Stromal cell of bone marrow (primary cell): ENCODE results near the gene DDB1.

Source experiments
- DNase-seq: peaks from one replicate; pipeline ENCODE4 v3.0.0-alpha.2; 2012; ENCODE audit warnings: low read depth

The DDB1 gene

DNA sequence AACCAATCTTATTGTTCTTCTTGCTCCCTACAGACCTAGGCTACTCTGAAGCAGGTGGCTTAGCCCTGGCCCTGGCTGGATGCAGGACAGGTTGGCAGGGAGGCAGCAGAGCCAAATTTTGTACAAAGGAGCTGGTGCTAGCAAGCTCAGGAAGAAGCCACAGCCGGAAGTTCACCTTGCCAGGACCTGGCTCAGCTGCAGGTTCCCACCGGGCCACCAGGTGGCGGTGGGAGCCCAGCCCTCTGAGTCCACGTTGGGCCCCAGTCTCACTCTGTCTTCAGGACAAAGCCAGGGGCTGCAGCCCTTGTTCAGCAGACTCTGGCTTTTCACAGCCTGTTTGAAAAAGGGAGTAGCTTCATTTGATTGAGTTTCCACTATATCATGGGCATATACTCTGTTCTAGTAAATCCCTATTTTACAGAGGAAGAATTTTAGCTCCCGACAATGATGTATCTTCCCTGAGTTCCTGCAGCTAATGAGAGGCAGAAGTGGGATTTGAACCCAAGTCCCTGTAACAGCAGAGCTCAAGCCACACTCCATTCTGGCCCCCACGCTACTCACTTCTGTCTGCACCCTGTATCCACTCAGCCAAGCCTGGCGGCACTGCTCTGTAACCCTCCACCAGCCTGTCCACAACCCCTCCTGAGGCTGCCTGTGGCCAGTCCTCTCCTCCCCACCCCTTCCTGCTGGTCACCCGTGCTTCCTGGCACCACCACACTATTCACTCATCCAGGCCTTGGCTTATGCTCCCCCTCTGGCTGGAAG lies 3.4 kb upstream of the DDB1 start:
- peak; percentile 37 for DNase-seq

DNA sequence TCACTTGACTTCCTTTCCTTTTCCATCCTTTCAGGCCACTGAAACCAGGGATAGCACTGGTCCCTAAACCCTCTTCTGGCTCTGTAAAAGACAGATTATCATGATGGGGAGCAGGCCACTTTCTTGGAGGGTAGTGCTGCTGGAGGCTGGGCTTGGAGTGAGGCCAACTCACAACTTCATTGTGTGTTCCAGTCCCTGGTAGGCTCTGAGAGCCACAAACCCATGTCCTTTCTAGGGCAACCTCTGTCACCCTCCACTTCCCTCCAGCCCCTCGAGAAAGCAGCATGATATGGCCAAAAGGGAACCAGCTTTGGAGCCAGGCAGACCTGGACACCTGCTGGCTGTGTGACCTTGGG lies 2.4 kb upstream of the DDB1 start:
- DNase-seq, result no peak

DNA sequence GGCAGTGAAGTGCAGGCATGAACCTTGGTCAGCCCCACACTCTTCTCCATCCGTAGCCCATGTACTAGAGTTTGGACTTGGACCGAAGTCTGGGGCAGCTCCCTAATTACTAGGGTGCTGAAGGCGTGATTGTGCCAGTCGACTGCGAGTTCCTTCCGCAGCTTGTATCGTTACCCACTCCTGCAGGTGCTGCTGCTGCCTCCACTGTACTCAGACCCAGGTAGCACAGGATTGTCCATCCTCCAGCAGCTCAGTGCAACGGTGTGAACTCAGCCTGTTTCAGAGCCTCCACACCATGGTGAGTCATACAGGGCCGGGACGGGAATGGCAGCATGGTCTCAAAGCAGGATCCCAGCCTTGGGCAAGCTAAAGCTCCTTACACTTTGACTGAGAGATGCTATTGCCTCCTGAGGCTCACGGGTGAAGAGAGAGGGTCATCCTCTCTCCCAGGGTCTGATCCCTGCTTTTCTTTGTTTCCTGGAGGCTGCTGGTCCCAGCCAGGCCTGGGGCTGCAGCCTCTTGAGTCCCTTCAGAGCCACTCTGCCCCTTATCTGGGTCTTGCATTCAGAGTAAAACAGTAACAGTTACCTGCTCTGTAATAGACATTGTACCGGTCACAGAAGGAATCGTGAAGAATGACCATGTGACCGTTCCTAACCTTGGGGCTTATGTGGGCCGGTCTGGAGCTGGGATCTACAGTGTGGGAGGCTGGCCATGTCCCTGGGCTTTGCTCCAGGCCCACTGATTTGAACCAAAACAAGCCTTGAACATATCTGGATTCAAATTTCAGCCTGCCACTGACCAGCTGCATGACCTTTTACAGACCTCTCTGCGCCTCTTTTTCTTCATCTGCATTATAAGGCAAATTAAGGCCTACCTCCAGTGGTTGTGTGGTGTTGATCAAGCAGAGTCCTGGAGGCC lies 1.8 kb upstream of the DDB1 start:
- no peak for DNase-seq

DNA sequence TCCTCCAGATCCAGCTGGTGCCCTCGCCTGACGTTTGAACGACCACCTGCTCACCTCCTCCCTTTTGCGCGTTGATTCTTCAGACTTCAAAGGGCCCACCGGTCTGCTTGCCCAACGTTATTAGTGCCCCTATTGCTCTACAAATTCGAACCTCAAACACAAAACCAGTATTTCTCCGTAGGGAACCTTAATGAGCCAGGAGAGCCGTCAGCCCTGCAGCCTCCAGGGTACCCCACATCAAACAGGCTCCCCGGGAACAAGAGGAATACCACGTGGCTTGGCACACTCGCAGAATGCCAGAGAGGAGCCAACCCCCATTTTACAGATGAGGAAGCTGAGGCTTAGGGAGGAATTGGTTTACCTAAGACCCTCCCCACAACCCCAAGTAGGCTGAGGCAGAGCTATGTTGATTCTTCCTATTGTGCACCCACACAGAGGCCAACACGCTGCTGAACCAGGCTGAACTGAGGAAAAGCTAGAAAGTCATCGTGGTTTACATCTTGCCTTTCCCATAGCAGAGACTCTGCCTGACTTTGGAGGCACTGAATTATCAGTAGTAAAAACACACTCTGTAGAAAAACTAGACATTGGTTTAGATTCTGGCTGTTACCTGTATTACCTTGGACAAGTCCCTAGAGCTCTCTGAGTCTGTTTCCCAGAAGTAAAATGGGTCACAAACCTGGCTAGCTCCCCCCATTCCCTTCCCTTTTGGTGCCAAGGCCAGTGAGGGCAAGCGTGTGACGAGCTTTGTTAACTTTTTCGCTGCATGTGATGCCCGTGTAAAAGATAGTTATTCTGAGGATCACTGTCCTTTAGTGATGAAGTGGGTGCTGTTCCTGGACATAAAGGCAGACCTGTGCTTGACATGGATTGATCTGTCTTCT lies 887 bp upstream of the DDB1 start:
- DNase-seq, result no peak

DNA sequence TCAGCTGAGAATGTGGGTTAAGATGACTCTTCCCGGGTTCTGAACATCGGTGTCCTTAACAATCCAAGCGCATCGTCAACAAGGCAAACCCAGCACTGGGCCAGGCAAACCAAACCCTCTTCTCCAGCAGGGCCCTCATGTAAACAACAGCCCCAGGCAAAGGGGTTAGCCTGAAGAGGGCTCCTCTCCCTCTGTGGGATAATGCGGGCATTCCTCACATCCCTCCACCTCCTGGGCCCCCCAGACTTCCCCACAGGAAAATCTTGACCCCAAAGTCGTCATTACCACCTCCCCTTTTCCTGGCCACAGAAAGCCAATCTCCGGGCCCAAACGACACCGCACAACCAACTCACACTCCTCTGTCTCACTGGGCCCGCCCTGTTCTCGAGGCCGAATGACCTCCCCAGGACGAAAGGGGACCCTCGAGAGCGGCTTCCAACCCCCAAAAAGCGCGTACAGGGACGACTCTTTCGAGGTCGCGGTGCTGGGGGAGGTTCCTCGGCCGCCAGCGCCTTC lies 566 bp downstream of the DDB1 start:
- no peak for DNase-seq

DNA sequence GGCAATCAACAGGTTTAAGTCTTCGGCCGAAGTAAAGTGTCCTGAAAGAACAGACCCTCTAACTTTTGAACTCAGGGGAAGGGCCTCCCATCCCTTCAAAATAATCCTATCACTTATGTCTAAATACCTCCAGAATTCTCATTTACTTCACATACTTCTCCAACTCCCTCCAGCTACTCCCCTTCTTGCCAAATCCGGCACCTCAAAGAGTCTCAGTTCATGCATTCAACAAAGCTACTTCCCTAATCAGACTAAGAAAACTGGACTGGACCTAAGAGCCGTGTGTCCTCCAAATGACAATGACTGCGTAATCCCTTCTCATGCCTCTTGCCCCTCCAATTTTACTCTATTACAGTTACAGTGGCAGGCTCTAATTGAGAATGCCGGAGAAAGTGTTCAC lies 1.3 kb downstream of the DDB1 start:
- DNase-seq, result no peak

DNA sequence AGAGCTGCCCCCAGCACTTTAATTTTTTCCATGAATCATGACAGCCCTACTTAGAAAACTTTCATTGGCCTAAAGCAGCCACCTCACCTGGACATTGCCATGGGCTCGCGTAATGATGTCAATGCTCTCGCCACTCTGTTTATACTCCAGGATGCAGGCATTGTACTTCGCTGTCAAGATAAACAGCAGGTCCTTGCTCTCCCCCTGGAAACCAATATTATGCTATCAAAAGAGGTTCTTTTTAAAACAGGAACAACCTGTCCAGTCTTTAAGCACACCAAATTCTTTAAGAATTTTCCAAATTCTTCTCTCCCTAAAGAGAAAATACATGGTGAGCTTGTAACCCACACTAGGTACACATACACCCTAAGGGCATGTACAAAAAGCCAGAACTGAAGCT lies 3.0 kb downstream of the DDB1 start:
- DNase-seq, result no peak

DNA sequence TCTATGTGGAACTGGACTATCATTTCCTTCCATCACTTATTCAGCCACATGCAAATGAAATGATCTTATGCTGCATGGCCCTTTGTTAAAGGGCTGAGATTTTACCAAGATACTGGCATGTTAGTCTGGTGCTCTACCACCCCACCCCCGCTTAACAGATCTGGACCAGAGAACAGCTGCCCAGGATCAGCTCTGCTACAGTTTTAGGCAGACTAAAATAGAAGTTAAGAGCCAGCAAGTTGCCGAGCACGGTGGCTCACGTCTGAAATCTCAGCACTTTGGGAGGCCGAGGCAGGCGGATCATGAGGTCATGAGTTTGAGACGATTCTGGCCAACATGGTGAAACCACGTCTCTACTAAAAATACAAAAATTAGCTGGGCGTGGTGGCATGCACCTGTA lies 4.6 kb downstream of the DDB1 start:
- DNase-seq, result no peak

DNA sequence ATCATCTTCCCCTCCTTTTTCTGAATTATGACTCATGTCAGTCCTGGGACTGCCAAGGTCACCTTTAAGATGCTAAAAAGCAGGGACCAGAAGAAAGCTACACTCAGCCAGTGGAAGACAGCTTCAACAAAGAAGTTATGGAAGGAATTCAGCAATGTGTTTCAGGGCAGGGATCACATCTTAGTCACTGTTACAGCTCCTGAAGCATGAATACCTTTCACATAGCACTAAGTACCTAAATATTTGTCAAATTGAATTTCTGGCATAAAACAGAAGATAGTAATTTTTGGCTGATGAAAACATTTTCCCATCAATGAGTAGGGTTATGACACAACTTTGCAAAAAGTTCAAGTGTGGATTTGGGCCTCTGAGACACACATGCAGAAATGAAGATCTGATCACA lies 5.2 kb downstream of the DDB1 start:
- no peak for DNase-seq

DNA sequence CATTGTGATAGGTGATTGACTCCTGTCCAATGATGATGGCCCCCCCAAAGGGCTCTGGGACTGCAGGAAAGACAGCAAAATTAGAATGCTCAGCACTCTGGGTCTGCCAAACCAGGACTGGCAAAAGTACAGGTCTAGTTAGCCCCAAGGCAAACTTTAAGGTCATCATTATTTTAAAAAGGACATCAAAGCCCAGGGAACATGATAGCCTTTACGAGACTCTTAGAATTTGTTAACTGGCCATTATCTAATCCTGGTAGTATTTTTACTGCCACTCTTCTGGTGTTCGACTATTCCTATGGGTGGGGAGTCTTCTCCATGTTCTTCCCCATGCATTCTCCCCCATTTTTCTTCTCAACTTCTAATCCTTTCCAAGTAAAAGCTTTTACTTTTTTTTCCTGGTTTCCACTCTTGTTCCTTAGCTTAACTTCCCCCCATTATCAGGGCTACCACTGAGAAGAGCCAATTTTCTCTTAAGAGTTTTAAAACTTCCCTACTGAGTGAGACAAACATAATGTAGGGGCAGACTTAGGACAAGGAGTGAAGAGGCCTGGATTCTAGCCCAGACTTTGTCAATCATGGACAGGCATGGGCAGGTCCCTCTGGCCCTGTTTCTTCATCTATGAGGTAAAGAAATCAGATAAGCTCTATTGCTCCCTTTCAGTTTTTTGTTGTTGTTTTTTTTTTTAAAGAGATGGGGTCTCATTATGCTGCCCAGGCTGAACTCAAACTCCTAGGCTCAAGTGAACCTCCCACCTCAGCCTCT lies 7.1 kb downstream of the DDB1 start:
- no peak for DNase-seq

DNA sequence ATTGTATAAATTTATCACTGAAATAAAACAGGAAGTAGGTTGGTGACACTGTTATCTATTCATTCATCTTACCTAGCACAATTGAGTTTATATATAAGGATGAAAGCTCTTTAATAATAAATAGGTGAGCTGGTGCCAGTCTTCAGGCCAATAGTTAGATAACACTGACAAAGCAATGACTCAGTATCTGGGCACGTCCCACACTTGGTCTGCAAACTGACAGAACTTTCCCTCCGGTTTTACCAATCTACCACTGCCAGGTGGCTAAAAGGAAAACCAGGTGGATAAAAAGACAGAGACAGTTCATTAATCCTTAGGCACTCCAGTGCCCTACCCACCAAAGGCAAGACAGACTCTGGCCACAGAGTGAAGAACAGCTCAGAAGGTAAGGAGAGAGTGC lies 17.6 kb downstream of the DDB1 start:
- no peak for DNase-seq

DNA sequence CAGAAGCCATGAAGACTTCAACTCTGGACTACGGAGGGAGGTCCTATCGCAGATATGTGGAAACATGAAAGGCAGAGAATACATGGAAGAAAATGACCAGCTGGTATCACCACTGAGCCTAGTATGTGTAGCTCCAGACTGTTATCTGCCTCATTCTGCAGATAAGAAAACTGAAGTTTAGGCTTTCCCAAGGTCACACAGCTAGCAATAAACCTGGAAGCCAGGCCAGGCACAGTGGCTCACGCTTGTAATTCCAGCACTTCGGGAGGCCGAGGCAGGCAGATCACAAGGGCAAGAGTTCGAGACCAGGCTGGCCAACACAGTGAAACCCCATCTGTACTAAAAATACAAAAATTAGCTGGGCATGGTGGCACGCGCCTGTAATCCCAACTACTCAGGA lies 22.2 kb downstream of the DDB1 start:
- no peak for DNase-seq

DNA sequence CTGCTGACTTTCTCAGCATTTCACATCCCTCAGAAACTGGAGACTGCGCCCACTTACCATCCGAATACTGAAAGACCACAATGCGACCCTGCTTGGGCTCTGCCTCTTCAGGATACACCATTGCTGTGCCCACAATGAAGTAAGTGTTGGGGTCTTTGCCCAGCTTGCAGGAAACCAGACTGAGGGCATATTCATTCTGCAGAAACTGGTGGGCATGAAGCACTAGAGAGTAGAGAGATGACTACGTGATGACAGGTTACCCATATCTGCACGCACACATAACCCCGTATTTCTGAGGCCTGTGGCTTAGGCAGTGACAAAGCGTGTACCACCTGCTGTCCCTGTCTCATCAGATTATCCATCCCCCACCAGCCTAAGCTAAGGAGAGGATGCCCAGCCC lies 23.2 kb downstream of the DDB1 start:
- no peak for DNase-seq

DNA sequence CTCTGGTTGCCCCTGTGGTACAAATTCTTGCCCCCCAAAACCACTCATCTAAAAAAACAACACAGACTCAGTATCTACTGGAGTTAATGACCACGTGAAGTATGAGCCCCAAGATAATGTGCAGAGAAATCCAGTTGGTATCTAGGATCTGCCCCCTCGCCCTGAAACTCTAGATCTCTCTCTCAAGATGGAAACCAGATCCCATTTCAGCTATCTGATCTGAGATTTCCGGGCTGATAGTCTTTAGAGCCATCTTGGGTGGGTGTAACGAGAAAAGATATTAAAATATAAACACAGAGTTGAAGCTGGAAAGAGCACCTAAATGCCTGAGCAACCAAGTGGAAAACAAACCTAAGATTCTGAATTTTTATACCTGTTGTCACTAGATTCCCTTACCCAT lies 23.8 kb downstream of the DDB1 start:
- DNase-seq, result no peak

DNA sequence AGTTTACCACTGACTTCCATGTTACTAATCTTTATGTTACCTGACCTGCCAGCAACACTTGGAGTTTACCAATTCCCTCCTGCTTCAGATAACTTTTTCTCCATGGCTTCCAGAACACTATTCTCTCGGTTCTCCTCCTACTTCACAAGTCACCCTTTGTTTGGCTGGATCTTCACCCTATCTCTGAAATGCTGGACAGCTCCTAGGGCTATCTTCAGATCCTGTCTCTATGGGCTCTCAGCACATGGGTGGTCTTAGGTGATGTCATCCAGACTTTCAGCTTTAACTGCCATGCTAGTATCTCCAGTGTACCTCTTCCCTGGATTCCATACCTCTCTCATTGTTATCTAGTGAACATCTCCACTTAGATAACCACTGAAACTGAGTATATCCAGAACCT lies 25.6 kb downstream of the DDB1 start:
- no peak for DNase-seq

DNA sequence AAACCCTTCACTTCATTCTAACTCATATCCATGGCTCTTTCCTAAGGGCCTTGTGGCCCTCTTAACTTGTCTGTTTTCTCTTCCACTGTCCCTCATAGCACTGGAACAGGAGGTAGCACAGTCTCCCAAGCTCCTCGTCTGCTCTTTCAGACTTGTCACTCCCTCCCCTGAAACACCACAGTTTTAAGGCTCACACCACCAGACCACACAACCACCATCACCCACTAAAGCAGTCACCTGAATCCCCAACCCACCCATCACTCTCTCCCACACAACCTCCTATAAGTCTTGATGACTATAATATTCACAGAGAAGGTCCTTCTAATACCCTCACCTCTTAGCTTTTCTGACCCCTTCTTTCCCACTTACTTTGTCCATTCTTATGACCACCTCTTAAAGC lies 26.7 kb downstream of the DDB1 start:
- no peak for DNase-seq

DNA sequence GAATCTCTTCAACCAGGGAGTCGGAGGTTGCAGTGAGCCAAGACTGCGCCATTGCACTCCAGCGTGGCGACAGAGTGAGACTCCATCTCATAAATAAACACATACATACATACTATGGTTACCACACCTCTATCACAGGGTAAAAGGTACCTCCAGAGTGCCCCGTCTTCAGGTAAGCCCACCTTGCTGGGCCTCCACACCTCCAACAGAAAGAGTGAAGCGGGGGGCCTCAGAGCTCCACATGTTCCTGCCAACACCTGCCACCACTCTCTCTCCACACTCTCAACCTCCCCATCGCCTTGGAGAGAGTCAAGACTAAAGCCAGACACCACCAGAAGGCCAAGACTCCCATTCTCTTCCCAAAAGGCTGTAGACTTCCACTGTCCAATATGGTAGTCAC lies 27.5 kb downstream of the DDB1 start:
- DNase-seq, result no peak

DNA sequence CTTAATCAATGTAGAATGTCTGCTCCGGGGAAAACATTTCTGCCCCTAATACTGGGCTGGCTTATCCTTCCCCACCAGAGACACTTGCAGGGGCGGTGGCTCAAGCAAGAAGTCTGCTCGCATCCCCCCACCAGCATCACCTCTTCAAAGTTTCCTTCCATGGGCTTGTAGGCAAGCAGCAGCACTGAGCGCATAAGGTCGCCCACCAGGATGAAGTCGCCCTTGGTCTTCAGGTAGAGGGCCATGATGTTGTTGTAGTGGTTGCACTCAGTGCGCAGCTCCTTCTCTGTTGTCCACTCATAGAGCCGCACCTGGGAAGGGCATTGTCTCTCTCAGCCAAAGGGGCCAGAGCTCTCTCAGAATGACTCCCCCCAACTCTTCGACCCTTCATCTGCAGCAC lies 29.2 kb downstream of the DDB1 start:
- no peak for DNase-seq

DNA sequence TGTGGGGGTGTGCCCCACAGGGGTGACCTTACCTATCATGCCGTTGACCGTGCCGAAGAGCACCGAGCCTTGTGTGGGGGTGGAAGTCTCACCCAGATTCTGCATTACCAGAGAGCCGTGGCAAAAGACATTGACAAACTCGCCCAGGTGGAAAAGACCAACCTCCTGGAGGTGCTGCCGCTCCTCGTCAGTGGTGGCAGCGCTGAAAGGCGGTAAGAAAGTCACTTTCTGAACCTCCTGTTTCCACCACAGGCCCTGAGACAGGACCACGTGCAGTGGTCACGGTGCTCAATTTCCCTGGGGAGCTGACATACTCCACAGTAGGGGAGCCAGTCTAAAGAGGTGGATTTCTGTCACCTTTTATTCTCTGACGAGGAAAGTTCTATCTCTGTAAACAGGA lies 30.4 kb downstream of the DDB1 start:
- DNase-seq, result no peak

DNA sequence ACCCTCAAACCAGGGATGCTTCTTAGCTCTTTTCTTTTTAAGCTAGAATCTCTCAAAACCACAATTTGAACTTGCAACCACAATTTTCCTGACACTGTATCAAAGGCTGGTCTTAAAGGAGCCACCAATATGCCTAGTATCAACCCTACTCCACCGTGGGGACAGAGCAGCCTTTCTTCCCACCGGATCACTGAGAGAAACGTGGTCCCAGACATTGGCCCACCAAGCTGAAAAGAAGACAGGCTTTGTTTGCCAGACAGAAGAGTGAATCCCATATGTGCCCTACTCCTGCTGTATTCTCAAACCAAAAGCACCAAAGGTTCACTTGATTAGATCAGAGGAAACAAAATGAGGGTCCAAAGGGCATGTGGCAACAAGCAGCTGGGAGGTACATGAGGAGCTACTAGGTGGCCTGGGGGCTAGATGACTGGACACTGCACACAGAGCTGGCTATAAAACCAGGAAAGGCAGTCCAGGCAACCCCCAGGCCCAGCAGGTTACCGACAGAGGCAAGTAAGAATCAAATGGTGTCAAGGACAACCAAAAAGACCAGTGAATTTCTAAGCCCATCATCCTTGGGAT lies 34.2 kb downstream of the DDB1 start:
- no peak for DNase-seq

DNA sequence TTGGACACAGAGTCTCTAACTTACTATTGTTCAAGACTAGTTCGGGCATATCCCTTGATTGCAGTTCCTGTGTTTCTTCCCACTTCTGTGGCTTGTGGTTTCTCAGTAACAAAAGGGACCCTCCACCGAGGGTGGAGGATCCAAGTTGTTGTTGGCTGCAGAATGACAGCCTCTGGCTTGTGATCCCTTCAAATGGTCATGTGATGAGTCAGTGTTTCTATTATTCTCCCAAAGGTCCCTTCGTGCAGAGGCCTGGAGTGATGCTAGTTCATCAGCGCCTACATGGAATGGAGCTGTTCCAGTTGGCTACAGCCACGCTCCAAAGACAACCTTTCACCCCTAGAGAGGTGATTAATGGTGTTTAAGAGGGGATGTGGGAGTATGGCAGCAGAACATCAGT lies 35.2 kb downstream of the DDB1 start:
- DNase-seq, result peak; percentile 99
